MV-4-11 (cell line): ENCODE results near the gene FMNL2.
A peak's percentile ranks its signal among the peaks of the same experiment; 100 is the strongest.

Experiments used
- DNase-seq: peaks from one replicate; lab custom pipeline; 2025; lab: John Stamatoyannopoulos, UW

FMNL2 gene

GRCh38 chr2:152647552-152647951 is 312.6 kb downstream of the FMNL2 start:
- DNase-seq = no peak

GRCh38 chr2:152648336-152648735 is 313.4 kb downstream of the FMNL2 start:
- DNase-seq = no peak

- no peak for DNase-seq
These were observed 315.0 kb downstream of the FMNL2 start for GRCh38 chr2:152649997-152650396.

- no peak for DNase-seq
These were observed 315.9 kb downstream of the FMNL2 start for GRCh38 chr2:152650768-152651371.

DNA sequence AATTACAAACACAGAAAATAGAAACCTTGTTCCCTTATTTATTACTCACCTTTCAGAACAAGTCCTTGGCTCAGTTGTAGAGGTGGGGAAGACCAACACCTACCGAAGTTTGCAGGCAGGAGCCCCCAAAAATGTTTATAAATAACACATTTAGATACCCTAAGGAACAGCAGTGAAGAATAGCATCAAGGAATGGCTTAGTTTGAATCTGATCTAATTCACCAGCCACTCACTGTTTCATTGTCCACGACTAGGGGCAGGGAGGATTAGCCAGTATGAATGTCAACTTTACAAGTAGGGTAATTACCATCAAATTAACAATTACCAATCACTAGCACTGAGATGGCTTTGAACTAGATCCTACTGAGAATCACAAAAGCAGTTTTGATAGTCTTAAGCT is 316.9 kb downstream of the FMNL2 start:
- no peak for DNase-seq

DNA sequence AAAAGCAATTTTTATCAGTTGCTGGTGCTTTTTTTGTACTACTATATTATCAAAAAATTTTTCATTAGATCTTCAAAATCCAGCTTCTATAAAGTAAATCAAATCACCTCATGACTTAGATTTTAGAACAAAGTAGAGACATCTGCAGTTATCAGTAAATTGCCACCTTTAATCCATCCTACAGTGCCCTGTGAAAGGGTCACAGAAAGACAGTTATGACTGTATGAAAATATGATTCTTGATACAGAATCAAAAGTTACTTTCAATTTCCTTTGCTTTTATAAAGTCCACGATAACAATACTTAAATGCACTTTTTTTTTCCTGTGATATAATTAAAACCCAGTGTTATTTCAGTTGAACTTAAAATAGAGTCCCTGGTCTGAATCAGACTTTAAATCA is 320.9 kb downstream of the FMNL2 start:
- no peak for DNase-seq

DNA sequence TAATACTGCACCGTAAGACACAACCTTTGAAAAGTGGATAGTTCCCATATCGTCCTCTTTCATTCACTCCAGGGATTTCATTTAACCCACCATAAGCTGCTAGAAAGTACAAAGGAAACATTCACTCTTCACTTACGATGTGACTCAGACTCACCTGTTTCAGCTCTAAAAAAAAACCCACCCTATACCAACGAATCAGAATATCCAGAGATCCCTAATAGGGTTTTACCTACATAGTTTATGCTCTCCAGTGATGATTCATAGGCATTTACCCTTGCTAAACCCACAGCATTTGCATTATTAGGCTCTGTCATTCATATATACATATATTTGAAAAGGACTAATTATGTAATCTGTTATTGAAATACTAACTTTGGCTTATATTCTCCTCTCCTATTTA is 322.1 kb downstream of the FMNL2 start:
- no peak for DNase-seq

GRCh38 chr2:152658221-152658620 is 323.2 kb downstream of the FMNL2 start:
- DNase-seq = no peak

GRCh38 chr2:152661076-152661475 is 326.1 kb downstream of the FMNL2 start:
- DNase-seq = no peak

DNA sequence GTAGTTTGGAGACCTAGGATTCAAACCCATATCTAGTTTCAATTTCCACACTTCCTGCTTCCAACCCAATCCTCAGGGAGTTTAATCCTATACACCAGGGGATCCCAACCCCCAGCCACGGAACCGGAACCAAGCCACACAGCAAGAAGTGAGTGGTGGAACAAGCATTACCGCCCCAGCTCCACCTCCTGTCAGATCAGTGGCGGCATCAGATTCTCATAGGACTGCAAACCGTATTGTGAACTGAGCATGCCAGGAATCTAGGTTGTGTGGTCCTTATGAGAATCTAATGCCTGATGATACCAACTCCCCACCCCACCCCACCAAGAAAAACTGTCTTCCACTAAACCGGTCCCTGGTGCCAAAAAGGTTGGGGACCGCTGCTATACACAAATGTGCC is 329.8 kb downstream of the FMNL2 start:
- no peak for DNase-seq

GRCh38 chr2:152674334-152674733 is 339.4 kb downstream of the FMNL2 start:
- no peak for DNase-seq

DNA sequence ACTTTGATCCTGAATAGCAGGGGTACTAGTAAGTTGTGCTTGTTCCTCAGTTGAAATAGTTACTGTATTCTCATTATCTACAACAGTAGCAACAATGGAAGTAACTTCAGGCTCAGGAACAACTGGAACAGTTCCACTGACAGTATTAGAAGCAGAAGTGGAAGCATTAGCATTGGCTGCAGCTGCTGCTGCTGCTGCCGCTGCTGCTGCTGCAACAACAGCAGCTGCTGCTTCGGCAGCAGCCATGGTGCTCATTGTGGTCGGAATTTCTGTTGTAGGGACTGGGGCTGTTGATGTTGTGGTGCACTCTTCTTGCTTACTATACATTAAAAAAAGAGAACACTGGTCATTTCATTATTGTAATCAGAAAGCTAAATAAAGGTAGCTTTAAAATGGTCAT is 341.5 kb downstream of the FMNL2 start:
- DNase-seq = peak; percentile 22

- DNase-seq = no peak
These were observed 343.8 kb downstream of the FMNL2 start for GRCh38 chr2:152678808-152679207.

DNA sequence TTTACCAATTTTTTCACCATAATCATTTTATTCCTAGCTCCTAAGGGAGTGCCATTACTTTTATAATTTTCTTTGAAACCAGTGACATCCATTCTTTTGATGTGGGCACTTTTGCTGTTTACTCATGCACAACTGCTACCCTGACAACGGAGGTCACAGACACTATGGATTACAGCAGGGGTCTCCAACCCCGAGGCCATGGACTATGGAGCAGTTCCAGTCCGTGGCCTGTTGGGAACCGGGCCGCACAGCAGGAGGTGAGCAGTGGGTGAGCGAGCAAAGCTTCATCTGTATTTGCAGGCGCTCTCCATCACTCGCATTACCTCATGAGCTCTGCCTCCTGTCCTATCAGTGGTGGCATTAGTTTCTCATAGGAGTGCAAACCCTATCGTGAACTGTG is 347.7 kb downstream of the FMNL2 start:
- DNase-seq = no peak

- DNase-seq = no peak
These were observed 348.4 kb downstream of the FMNL2 start for GRCh38 chr2:152683400-152683799.

GRCh38 chr2:152686321-152686720 is 351.3 kb downstream of the FMNL2 start:
- no peak for DNase-seq

- peak; percentile 18 for DNase-seq
These were observed 358.1 kb downstream of the FMNL2 start for GRCh38 chr2:152693033-152693432.

- peak; percentile 64 for DNase-seq
These were observed 359.2 kb downstream of the FMNL2 start for GRCh38 chr2:152694161-152694661.

DNA sequence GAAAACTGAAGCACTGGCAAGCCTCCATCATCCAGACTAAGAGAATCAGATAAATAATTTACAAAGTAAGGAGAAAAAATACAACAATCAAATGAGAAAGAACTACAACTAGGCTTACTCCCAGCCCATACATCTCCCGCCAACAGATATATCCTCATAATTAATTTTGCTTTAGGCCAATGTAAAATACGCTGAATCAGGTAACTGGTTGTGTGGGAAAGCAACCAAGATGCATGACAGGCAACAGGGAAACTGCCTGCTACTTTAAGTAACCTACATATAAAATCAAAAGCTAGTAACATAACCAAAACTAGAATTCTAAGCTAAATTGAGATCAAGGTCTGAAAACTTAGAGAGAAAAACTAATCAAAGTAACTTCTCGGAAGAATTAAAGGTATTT is 360.8 kb downstream of the FMNL2 start:
- no peak for DNase-seq

DNA sequence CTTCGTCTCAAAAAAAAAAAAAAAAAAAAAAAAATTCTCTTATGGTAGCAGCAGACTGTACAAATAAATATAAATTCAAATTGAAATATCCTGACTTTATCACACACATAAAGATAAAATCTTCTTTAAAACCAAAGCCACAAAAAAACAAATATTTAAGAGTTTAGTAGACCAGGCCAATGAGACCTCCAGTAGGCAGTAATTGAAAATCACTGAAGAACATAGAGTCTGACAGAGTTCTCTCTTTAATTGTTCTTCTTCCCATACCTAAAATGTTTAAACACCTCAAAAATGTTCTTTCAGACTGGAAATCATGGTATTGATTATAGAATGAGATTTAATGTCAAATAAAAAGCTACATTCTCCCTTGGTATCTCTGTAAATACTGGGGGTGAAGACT is 361.5 kb downstream of the FMNL2 start:
- DNase-seq = no peak
